Coronary artery (tissue), 2 donors: ENCODE measurements around the gene COBL.

Experiments
- DNase-seq: peaks from one replicate; pipeline ENCODE4 v3.0.0-alpha.2; 2017; ENCODE audit warnings: low spot score
- H3K27ac ChIP-seq, 2 donors: fragments of 200-600 bp; sonication (generic); one replicate each; pipeline ENCODE4 v1.5.1; 2016 to 2019
- H3K4me3 ChIP-seq: fragments of 200-600 bp; sonication (generic); 2 replicates; pipeline ENCODE4 v1.5.1; 2016; ENCODE audit warnings: mild to moderate bottlenecking, moderate library complexity
- TF ChIP-seq, protein P1 (sequence below): fragments of 200-600 bp; sonication (generic); IDR thresholded peaks from one replicate; pipeline ENCODE4 v1.5.1; 2019; ENCODE audit warnings: antibody characterized with exemption

The COBL gene

DNA sequence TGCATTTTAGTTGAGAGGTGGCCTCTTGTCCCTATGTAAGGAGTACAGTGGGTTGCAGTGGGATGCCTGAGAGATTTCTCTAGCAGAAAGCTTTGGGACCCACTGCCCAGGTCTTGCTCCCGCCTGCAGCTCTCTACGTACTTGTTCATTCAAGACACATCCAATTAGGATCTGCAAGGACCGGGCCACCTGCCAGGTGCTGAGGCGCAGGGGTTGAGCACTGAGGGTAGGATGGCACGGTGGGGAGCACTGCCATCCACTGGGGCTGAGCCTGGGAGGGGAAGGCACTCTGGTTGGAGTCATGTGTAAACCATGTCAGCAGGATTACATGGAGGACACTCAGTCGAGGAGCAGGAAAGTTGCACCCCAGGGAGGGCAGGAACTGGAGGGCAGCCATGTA lies 342.8 kb downstream of the COBL start:
- Histone ChIP-seq H3K4me3 (no peak overlapping the region), H3K27ac (no peak overlapping the region)
- DNase-seq: no peak
- TF ChIP-seq, protein P1, sequence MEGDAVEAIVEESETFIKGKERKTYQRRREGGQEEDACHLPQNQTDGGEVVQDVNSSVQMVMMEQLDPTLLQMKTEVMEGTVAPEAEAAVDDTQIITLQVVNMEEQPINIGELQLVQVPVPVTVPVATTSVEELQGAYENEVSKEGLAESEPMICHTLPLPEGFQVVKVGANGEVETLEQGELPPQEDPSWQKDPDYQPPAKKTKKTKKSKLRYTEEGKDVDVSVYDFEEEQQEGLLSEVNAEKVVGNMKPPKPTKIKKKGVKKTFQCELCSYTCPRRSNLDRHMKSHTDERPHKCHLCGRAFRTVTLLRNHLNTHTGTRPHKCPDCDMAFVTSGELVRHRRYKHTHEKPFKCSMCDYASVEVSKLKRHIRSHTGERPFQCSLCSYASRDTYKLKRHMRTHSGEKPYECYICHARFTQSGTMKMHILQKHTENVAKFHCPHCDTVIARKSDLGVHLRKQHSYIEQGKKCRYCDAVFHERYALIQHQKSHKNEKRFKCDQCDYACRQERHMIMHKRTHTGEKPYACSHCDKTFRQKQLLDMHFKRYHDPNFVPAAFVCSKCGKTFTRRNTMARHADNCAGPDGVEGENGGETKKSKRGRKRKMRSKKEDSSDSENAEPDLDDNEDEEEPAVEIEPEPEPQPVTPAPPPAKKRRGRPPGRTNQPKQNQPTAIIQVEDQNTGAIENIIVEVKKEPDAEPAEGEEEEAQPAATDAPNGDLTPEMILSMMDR: no peak

DNA sequence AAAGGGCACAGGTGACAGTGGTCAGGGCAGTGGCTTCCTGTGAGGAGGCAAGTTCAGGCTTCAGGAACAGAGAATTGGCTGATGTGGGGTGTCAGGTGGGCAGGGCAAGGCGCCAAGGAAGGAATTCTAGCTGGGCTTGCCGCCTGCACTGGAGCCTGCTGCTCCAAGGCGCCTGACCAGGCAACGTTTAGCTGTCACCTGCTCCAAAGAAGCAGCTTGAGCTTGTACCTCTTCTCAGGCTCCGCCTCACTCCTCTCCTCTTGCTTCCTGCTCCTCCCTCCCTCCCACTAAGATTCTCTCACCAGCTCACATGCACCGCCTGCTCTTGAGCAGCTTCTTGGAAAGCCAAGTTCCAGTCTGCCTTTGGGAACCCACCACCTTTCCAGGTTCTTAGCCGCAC lies 346.5 kb downstream of the COBL start:
- DNase-seq: no peak
- TF ChIP-seq, protein P1: no peak
- no peak overlapping the region for H3K4me3 ChIP-seq
- no peak overlapping the region for H3K27ac ChIP-seq
